ENCODE measurements around the gene TNFAIP8.

DNA sequence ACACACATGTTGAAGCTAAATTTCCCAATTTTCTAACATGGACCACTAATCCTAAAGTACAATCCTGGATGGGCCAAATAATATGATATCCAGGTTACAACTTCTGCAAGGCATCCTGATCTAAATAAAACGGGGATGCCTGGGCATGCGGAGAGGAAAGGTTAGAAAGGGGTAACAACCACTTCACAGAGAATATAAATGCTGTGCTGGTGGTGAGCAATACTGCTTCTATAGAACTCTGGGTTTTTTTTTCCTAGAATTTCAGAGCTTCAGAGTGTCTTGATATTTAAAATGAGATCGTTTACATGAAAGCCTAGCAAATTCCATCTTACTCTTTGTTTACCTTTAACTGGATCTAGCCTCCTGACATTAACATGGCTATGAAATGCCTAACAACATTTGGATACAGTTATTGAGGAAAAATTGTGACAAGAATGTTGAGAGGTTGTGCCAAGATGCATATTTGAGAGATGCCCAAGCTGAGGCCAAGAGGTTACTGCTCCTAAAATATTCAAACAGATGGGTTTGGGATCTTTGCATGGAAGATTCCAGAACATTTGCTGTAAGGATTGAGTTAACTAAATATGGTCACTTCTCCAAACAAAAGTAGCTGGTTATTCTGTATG lies 22.4 kb downstream of the TNFAIP8 start:
- TF ChIP-seq, protein P1, sequence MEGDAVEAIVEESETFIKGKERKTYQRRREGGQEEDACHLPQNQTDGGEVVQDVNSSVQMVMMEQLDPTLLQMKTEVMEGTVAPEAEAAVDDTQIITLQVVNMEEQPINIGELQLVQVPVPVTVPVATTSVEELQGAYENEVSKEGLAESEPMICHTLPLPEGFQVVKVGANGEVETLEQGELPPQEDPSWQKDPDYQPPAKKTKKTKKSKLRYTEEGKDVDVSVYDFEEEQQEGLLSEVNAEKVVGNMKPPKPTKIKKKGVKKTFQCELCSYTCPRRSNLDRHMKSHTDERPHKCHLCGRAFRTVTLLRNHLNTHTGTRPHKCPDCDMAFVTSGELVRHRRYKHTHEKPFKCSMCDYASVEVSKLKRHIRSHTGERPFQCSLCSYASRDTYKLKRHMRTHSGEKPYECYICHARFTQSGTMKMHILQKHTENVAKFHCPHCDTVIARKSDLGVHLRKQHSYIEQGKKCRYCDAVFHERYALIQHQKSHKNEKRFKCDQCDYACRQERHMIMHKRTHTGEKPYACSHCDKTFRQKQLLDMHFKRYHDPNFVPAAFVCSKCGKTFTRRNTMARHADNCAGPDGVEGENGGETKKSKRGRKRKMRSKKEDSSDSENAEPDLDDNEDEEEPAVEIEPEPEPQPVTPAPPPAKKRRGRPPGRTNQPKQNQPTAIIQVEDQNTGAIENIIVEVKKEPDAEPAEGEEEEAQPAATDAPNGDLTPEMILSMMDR (IDR thresholded peaks at IDR 0.05), result no peak
- TF ChIP-seq POLR2A (IDR thresholded peaks at IDR 0.05), result no peak
- no peak for TF ChIP-seq EP300 (IDR thresholded peaks at IDR 0.05)

Measured in ovary (tissue), 3 donors.